H4 (cell line): ENCODE data around the gene SEC22A. TPM values are rescaled to one million over a fixed set of nuclear protein-coding genes. Genes with fewer than 3 reads are reported as not detected.

Experiments used
- DNase-seq: peaks from one replicate; pipeline ENCODE4 v3.0.0-alpha.2; 2015; ENCODE audit warnings: low spot score
- total RNA-seq: library from RNA; depleted of rRNA; stranded (reverse); fragments of >200 nt; shearing (Covaris generic); gene quantifications from 2 replicates; pipeline ENCODE4 v1.2.3, GENCODE V29; 2014

SEC22A gene
- total RNA-seq, 1 experiment from 2014 or later = 66.6 TPM

DNA sequence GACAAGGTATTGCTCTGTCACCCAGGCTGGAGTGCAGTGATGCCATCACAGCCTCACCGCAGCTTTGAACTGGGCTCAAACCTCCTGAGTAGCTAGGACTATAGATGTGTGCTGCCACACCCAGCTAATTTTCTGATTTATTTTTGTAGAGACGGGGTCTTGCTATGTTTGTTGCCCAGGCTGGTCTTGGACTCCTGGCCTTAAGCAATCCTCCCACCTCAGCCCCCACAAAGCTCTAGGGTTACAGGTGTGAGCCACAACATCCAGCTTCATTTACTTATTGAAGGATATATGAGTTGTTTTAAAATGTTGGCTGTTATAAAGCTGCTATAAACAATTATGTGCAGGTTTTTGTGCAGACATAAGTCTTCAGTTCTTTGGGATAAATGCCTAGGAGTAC is 62.2 kb downstream of the SEC22A start:
- no peak for DNase-seq

GRCh38 chr3:123267821-123268220 is 66.1 kb downstream of the SEC22A start:
- no peak for DNase-seq

DNA sequence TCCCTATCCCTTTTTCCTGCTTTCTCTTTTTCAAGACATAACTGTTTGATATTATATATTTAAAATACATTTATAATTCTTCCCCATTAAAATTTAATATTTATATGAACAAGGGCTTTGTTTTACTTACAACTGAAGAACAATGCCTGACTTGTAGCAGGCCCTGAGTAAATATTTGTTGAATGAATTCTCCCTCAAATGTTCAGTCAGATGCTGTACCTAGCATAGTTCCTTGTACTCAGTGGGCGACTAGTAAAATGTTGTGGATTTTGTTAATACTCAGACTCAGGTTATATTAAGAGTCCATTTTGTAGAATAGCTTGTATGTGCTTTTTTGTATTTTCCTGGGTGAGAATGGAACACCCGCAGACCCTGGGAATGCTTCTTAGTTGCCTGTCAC is 69.1 kb downstream of the SEC22A start:
- no peak for DNase-seq

- DNase-seq = no peak
Observed at GRCh38 chr3:123271466-123272159, 69.9 kb downstream of the SEC22A start.

DNA sequence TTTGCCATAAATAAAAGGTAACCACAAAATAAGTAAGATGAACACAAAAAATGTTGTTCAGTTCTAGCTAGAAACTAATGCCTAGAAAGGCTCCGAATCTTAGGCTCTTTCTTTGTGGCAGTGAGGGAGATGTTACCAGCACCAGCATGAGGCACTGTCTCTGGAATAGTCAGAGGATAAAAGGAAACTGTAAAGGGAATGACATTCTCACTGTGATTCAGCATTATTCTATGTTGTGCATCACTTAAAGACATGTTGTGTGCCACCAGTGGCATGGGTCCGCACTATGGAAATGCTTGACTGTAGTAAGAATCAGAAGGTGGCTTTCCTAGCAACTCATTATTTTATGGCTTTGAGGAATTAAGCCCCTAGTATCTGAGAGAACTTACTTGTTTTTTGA is 70.8 kb downstream of the SEC22A start:
- DNase-seq = no peak

DNA sequence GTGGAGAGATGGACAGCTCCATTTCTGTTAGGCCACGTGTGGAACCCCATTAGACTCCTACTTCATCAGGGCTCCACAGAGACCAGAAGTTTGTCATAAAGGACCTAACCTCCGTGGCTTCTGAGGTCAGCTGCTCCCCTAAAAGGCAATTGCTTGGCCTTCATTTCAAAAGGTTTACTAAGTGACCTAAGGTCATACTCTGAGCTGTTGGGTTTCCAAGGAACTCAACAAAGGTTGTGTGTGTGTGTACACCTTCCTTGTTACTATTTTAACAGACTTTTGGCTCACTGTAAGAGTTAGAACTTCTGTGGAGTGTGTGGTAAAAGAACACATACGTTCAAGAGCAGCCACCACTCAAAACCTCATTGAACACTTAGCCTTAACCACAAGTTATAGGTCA is 73.9 kb downstream of the SEC22A start:
- no peak for DNase-seq

DNA sequence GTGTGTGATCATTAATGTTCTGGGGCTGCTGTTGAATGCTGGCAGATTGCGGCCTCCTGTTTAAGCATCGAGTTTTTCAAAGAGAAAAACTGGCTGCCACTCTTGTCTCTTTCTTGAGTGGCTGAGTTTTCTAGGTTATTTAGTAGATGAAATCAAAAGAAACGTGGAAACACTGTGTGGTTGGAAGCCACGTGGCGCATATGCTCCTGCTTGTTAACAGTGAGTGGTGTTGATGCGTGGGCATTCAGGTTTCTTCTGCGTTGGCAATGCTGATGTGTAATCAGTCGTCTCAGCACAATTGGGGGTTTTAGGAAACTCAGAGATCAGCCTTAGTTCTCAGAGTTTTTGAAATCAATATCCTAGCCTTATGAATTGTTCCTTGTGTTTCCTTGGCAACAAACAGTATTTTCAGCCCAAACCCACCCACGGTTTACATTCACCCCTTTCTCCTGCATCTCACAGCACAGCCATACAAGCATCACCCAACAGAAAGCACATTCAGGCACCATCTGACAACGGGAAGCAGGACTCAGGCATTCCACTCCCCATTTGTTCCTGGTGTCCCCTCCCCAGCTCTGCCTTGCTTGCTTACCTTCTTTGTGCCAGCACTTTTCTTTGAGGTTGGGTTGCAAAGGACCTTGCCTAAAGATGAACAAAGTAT is 74.7 kb downstream of the SEC22A start:
- no peak for DNase-seq

DNA sequence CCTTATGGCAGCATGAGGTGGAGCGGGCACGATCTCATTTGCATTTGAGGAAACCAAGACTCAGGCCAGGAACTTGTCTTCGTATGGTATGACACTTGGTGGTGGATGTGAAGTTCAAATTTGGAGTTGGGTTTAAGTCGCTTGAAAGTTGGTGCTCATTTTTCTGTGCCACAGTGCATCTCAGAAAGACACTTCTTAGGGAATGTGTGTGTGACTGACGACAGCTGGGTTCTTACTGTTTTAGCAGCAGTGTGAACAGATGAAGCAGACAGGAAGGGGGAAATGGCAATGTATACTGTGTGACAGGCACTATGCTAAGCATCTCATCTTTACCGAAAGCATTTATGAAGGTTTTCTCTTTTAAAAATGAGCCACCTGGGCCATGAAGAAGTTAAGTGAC is 75.4 kb downstream of the SEC22A start:
- no peak for DNase-seq

GRCh38 chr3:123278446-123278845 is 76.7 kb downstream of the SEC22A start:
- no peak for DNase-seq

- DNase-seq = no peak
Observed at GRCh38 chr3:123279121-123279520, 77.4 kb downstream of the SEC22A start.

GRCh38 chr3:123281406-123281805 is 79.7 kb downstream of the SEC22A start:
- no peak for DNase-seq

DNA sequence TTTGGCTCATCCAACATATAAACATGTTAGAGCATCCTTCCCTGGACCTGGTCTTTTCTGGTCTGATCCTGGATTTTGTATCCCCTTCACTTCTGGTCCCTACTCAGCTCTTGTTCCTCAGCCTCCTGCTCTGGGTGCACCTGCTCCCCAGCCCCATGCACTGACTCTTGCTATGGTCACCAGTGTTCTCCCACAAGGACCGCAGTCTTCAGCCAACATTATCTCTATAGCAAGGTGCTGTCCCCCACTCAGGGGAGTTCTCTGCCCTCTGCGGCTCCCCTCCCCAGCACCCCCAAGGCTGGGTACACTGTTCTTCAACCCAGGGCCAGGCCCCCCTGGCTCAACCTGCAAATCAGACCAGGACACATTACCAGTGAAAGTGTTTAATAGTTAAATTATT is 80.2 kb downstream of the SEC22A start:
- DNase-seq = no peak

GRCh38 chr3:123282461-123282860 is 80.7 kb downstream of the SEC22A start:
- DNase-seq = no peak

GRCh38 chr3:123283074-123283473 is 81.3 kb downstream of the SEC22A start:
- DNase-seq = no peak

GRCh38 chr3:123283657-123284398 is 82.1 kb downstream of the SEC22A start:
- no peak for DNase-seq

GRCh38 chr3:123284399-123285010 is 82.8 kb downstream of the SEC22A start:
- peak; percentile 4 for DNase-seq

GRCh38 chr3:123285066-123285465 is 83.3 kb downstream of the SEC22A start:
- DNase-seq = peak; percentile 6

GRCh38 chr3:123285479-123285878 is 83.7 kb downstream of the SEC22A start:
- DNase-seq = no peak

DNA sequence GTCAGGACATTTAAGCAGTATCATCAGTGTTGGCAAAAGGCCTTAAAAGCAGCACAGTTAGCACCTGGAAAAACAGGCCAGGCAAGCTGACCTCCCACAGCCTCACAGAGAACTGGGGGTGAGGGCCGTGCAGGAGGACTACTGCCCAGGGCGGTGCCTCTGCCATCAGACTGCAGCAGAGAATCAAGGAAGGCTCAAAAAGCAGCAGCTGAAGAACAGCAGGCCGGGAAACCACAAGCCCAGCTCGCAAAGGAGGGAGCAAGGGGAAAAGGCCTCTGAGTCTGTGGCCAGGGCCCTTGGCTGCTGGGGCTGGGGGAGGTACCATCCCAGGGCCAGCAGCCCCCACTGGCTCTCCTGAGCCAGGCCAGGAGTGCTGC is 84.2 kb downstream of the SEC22A start:
- no peak for DNase-seq

GRCh38 chr3:123286308-123287023 is 84.7 kb downstream of the SEC22A start:
- peak; percentile 64 for DNase-seq

DNA sequence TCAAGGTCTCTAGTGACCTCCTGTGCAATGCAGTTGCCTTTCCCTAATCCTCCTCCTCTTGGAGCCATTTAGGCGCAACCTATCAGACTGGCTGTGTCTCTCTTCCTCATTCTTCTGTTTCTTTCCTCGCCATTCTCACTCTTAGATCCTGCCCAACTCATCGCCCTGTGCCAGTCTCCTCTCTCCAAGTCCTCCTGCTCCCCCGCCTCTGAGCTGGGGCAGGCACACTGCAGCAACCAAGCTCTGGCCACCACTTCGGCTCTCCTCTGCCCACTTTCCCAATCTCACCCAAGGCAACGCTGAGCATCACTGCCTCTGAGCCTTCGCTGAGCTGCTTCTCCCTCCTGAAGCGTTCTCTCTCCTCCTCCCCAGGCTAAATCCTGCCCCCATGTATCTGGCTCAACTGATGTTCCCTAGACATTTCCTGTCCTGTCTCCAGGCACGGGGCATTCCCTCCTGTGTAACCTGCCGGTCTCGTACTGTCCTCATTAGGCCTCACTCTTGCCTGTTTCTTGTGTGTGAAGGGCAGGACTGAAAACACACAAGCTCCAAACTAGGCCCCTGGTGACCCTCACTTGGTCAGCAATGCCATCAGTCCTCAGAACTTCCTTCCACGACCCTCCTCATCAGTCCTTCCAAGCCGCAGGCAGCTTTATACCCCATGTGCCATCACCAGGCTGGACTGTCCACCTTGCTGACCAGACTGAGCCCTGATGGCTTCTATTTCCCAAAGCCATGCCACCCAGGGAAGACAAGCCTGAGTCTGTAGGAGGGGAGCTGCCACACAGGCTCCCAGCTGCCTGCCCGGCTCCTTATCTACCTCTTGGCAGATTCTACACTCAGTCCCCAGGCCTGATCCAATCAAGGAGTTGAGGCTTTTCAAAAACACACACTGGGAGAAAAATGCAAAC is 85.6 kb downstream of the SEC22A start:
- no peak for DNase-seq
